K562 (cell line): ENCODE measurements around the gene SLC35E3. TPM values are rescaled to one million over a fixed set of nuclear protein-coding genes. Genes with fewer than 3 reads are reported as not detected.

Experiments
- ATAC-seq: fragments of 200-7000 bp; cut with Tn5 transposase; 3 replicates; pipeline ENCODE4 v1.9.1; 2020; ENCODE audit warnings: moderate library complexity
- BruUV-seq: library from RNA; stranded (reverse); fragments of 400-500 nt; replicated peaks from 2 replicates; lab custom pipeline; 2021; lab: Mats Ljungman, UMichigan
- CTCF ChIA-PET: fragments of 300-600 bp; formaldehyde crosslinking; extraction: SDS; loops from one replicate; lab custom pipeline; 2021; ENCODE audit warnings: low intra/inter-chr PET ratio; lab: Yijun Ruan, JAX
- POLR2A ChIA-PET: fragments of 300-600, 350-650 bp; sonication (Branson Sonifier 250); formaldehyde crosslinking; extraction: SDS; loops from one replicate; lab custom pipeline; 2021; ENCODE audit warnings: antibody characterized with exemption, inconsistent platforms; lab: Yijun Ruan, JAX
- DNase-seq, 4 experiments: peaks; one replicate each; pipeline versions ENCODE4 v3.0.0 to v3.0.0-alpha.2; 2011 to 2018; ENCODE audit warnings: low spot score in 3 of 4, mixed read lengths in 3 of 4; ENCODE audit errors: extremely low read depth in 1 of 4
- FAIRE-seq: peaks from 2 replicates; lab custom pipeline; 2011; peaks lifted over from hg19 to GRCh38; lab: Jason Lieb, UNC
- H2AFZ ChIP-seq: 2 replicates; pipeline ENCODE4 v1.6.0; 2011; ENCODE audit warnings: low read depth, low read length, control low read depth, inconsistent platforms
- H3K27ac ChIP-seq: fragments of 200-600 bp; 3 replicates; pipeline ENCODE4 v1.8.0; 2011; ENCODE audit warnings: low read depth, mild to moderate bottlenecking, control low read depth, inconsistent platforms, low read length, moderate library complexity, mixed read lengths; ENCODE audit errors: extremely low read depth
- H3K27me3 ChIP-seq, 2 experiments: fragments of 300-600 bp in 1 of 2; 2 replicates in 1 of 2; 3 replicates in 1 of 2; pipeline versions ENCODE4 v1.6.0 to v1.8.0; 2011; ENCODE audit warnings: inconsistent platforms in 2 of 2, low read length in 2 of 2, mild to moderate bottlenecking in 1 of 2, mixed read lengths in 1 of 2, moderate library complexity in 1 of 2; ENCODE audit not compliant: control insufficient read depth in 2 of 2, insufficient read depth in 2 of 2
- H3K36me3 ChIP-seq: fragments of 300-600 bp; 3 replicates; pipeline ENCODE4 v1.8.0; 2011; ENCODE audit warnings: mild to moderate bottlenecking, low read length, inconsistent platforms; ENCODE audit not compliant: control insufficient read depth, insufficient read depth
- H3K4me1 ChIP-seq, 2 experiments: fragments of 200-600 bp in 1 of 2; replicated peaks in 1 of 2; 2 replicates in 1 of 2; 3 replicates in 1 of 2; pipeline versions ENCODE4 v1.5.1 to v1.8.0; 2011; ENCODE audit warnings: inconsistent platforms in 2 of 2, low read length in 2 of 2, mild to moderate bottlenecking in 1 of 2, mixed read lengths in 1 of 2, moderate library complexity in 1 of 2; ENCODE audit not compliant: control insufficient read depth in 2 of 2, insufficient read depth in 2 of 2
- H3K4me2 ChIP-seq: 2 replicates; pipeline ENCODE4 v1.6.1; 2011; ENCODE audit warnings: low read length, control low read depth, inconsistent platforms, mixed read lengths; ENCODE audit not compliant: insufficient read depth
- H3K4me3 ChIP-seq: fragments of 200-600 bp; sonication (generic), shearing (Covaris generic); 2 replicates; pipeline ENCODE4 v1.5.1; 2016; ENCODE audit warnings: control low read depth, inconsistent platforms
- H3K79me2 ChIP-seq: fragments of 200-600 bp; 3 replicates; pipeline ENCODE4 v1.8.0; 2011; ENCODE audit warnings: low read length, inconsistent platforms; ENCODE audit not compliant: control insufficient read depth, insufficient read depth
- H3K9ac ChIP-seq, 2 experiments: 2 replicates each; pipeline versions ENCODE4 v1.6.0 to v1.6.1; 2011; ENCODE audit warnings: low read depth in 2 of 2, low read length in 2 of 2, control low read depth in 1 of 2, inconsistent platforms in 1 of 2, mild to moderate bottlenecking in 1 of 2, mixed read lengths in 1 of 2; ENCODE audit not compliant: insufficient read depth in 1 of 2
- H3K9me1 ChIP-seq: one replicate; pipeline ENCODE4 v1.6.0; 2011; ENCODE audit warnings: inconsistent platforms, mild to moderate bottlenecking, low read length, moderate library complexity; ENCODE audit not compliant: control insufficient read depth, insufficient read depth
- H3K9me3 ChIP-seq: replicated peaks from 2 replicates; pipeline ENCODE4 v1.5.1; 2011; ENCODE audit warnings: low read depth, low read length, inconsistent platforms; ENCODE audit not compliant: control insufficient read depth, insufficient read depth
- H4K20me1 ChIP-seq: replicated peaks from 2 replicates; pipeline ENCODE4 v1.6.1; 2011; ENCODE audit warnings: low read length, inconsistent platforms, mixed read lengths; ENCODE audit not compliant: control insufficient read depth, insufficient read depth
- C11orf30 ChIP-seq: fragments of 450-650 bp; IDR thresholded peaks from 2 replicates; pipeline ENCODE4 v1.6.1; 2016; ENCODE audit warnings: low read depth, mild to moderate bottlenecking
- GABPB2 ChIP-seq: fragments of 250-450 bp; sonication (Bioruptor Pico); conservative IDR thresholded peaks from 2 replicates; pipeline ENCODE4 v1.5.1; 2021; ENCODE audit warnings: mild to moderate bottlenecking
- MED1 ChIP-seq: sonication (generic); formaldehyde crosslinking; IDR thresholded peaks from 2 replicates; pipeline ENCODE4 v1.8.1; 2023; ENCODE audit warnings: missing genetic modification reagents, borderline replicate concordance
- NFXL1 ChIP-seq: fragments of 450-650 bp; formaldehyde crosslinking; IDR thresholded peaks from 2 replicates; pipeline ENCODE4 v1.4.0; 2021; ENCODE audit warnings: mild to moderate bottlenecking
- PHB2 ChIP-seq: fragments of 450-650 bp; IDR thresholded peaks from 2 replicates; pipeline ENCODE4 v1.6.1; 2017; ENCODE audit warnings: low read depth
- RBM25 ChIP-seq: fragments of 200-400 bp; formaldehyde crosslinking; IDR thresholded peaks from 2 replicates; pipeline ENCODE4 v1.6.1; 2018; ENCODE audit warnings: low read length, low read depth, moderate library complexity; ENCODE audit not compliant: severe bottlenecking
- SMAD1 ChIP-seq: fragments of 150-350 bp; IDR thresholded peaks from 2 replicates; pipeline ENCODE4 v1.6.1; 2014; ENCODE audit warnings: low read length, low read depth; ENCODE audit not compliant: partially characterized antibody
- TCF7L2 ChIP-seq: fragments of 150-350 bp; IDR thresholded peaks from 2 replicates; pipeline ENCODE4 v1.6.1; 2016; ENCODE audit warnings: low read depth, mild to moderate bottlenecking, low read length, moderate library complexity
- TCFL5 ChIP-seq: fragments of 250-450 bp; sonication (Bioruptor Pico); conservative IDR thresholded peaks from 2 replicates; pipeline ENCODE4 v1.6.1; 2021; ENCODE audit warnings: mild to moderate bottlenecking, moderate library complexity, matching md5 sums
- TOE1 ChIP-seq, 2 experiments: fragments of 450-650 bp in 1 of 2; sonication (generic) in 1 of 2; formaldehyde crosslinking in 1 of 2; IDR thresholded peaks; 2 replicates each; pipeline versions ENCODE4 v1.7.1 to v1.8.0; 2016 to 2022; ENCODE audit warnings: borderline replicate concordance in 2 of 2, mild to moderate bottlenecking in 2 of 2, antibody characterized with exemption in 1 of 2, inconsistent platforms in 1 of 2, low read depth in 1 of 2, missing genetic modification reagents in 1 of 2, moderate library complexity in 1 of 2
- ZNF316 ChIP-seq: fragments of 450-650 bp; IDR thresholded peaks from 2 replicates; pipeline ENCODE4 v1.6.1; 2016
- ZNF507 ChIP-seq: conservative IDR thresholded peaks from 2 replicates; pipeline ENCODE4 v1.6.1; 2017; ENCODE audit warnings: missing genetic modification characterization, missing compliant biosample characterization
- WGBS: fragments of 100-300 bp; shearing (Covaris generic); methylation state at CpG from one replicate; pipeline ENCODE4 v1.1.6; 2016; ENCODE audit warnings: low coverage, mixed read lengths; ENCODE audit not compliant: insufficient coverage; ENCODE audit errors: missing lambda C conversion rate; 5-methylcytosine and 5-hydroxymethylcytosine counted together
- in situ Hi-C: fragments of 300-500 bp; cut with MboI; formaldehyde crosslinking; loops from 4 replicates; pipeline ENCODE4 v1.15.0; 2018; ENCODE audit warnings: inconsistent platforms, mixed read lengths
- intact Hi-C: fragments of 100-400 bp; cut with micrococcal nuclease; formaldehyde crosslinking; loops from 2 replicates; pipeline ENCODE4 v1.14.2; 2022
- polyA plus RNA-seq, 8 experiments: library from polyadenylated mRNA; depleted of rRNA in 4 of 8; stranded (reverse) in 5 of 8; unstranded in 3 of 8; fragments of >200 nt; fragmentation: Nextera tagmentation in 2 of 8; fragmentation: Illumina TruSeq in 1 of 8; extraction: Ambion mirVana in 2 of 8; extraction: Trizol in 1 of 8; gene quantifications; 2 replicates each; pipeline versions ENCODE4 v1.2.1 to v1.2.3, GENCODE V29; 2011 to 2014; ENCODE audit warnings: inconsistent platforms in 1 of 8, missing spikeins in 1 of 8
- total RNA-seq, 7 experiments: library from RNA; depleted of rRNA in 6 of 7; stranded (reverse); fragments of >200 nt in 6 of 7; fragmentation: Illumina TruSeq in 2 of 7; extraction: Trizol in 2 of 7; gene quantifications; 2 replicates each; pipeline versions ENCODE4 v1.2.1 to v1.2.3, GENCODE V29; 2011 to 2021; ENCODE audit warnings: low replicate concordance in 1 of 7

The SLC35E3 gene
- total and polyA plus RNA-seq, 9 of the 15 experiments (the other 6 are each of a cell fraction or from before 2014, with no cell fraction given), result 1.2 to 5.9 (median 3.8) TPM

GRCh38 chr12:68773582-68773981 lies 27.6 kb downstream of the SLC35E3 start:
- Histone ChIP-seq H3K9me3 (no peaks in the 10 kb centered on the region), H3K27ac (no peak overlapping the region), H2AFZ (no peak overlapping the region), H3K4me1 (peaks cover 5 to 13% of the 10 kb centered on the region in 2 experiments; a peak in 4 of 5 replicates), H3K9ac (no peak overlapping the region), H3K9me1 (no peaks in the 10 kb centered on the region), H4K20me1 (no peaks in the 10 kb centered on the region), H3K27me3 (no peaks in the 10 kb centered on the region), H3K79me2 (no peaks in the 10 kb centered on the region), H3K4me3 (no peak overlapping the region), H3K4me2 (no peak overlapping the region), H3K36me3 (no peaks in the 10 kb centered on the region)
- no peak for DNase-seq
- POLR2A ChIA-PET, result interaction anchor here (1.3 to 2.9 kb wide), 2 partner anchors 12 to 15 kb away, joined by 4 to 10 read pairs; no protein-coding TSS in a partner anchor
- no TSS peak for BruUV-seq
- intact Hi-C loops, result no loop called here
- TF ChIP-seq NFXL1, result no peak
- TF ChIP-seq GABPB2 (CRISPR knock-in tag), result no peak
- TF ChIP-seq TOE1 (IDR thresholded peaks at IDR 0.05; ENCODE audit: borderline replicate concordance), result no peak
- no peak for TF ChIP-seq TOE1 (CRISPR knock-in tag; IDR thresholded peaks at IDR 0.05; ENCODE audit: borderline replicate concordance, low read depth)
- TF ChIP-seq PHB2, result no peak
- TF ChIP-seq ZNF507, result no peak
- TF ChIP-seq TCF7L2, result no peak
- peak; percentile 51; the same call in 1 of the 2 replicates for TF ChIP-seq C11orf30
- TF ChIP-seq TCFL5 (CRISPR knock-in tag), result no peak
- TF ChIP-seq ZNF316, result peak; percentile 74
- TF ChIP-seq RBM25, result no peak
- TF ChIP-seq SMAD1, result no peak
- no peak for TF ChIP-seq MED1 (CRISPR knock-in tag)
- FAIRE-seq, result no peak
- 66% methylated on average over 5 of the region's 5 CpGs for WGBS
- in situ Hi-C loops, result no loop called here
- ATAC-seq, result no peak
- CTCF ChIA-PET, result no interaction called here
